Smooth muscle cell (in vitro differentiated cells): ENCODE data around the gene PSRC1. TPM values are rescaled to one million over a fixed set of nuclear protein-coding genes. Genes with fewer than 3 reads are reported as not detected.
A peak's percentile ranks its signal among the peaks of the same experiment; 100 is the strongest.
"Not testable (repeated sequence)": the region's sequence is repeated elsewhere in the genome, so short reads cannot be mapped to it uniquely, and the experiment has no call there.

Experiments
- DNase-seq: peaks from one replicate; lab custom pipeline; 2025; ENCODE audit not compliant: unreplicated experiment; lab: John Stamatoyannopoulos, UW
- H2AFZ ChIP-seq: fragments of 200-600 bp; sonication (generic); 2 replicates; pipeline ENCODE4 v1.6.0; 2016; ENCODE audit warnings: antibody characterized with exemption, low read depth, mild to moderate bottlenecking
- H3F3A ChIP-seq: fragments of 200-600 bp; sonication (generic); 2 replicates; pipeline ENCODE4 v1.6.0; 2017; ENCODE audit warnings: antibody characterized with exemption, low read depth
- H3K27ac ChIP-seq: fragments of 200-600 bp; sonication (generic); 2 replicates; pipeline ENCODE4 v1.5.1; 2016; ENCODE audit warnings: low read depth, mild to moderate bottlenecking
- H3K27me3 ChIP-seq: fragments of 200-600 bp; sonication (generic); 2 replicates; pipeline ENCODE4 v1.6.1; 2016; ENCODE audit warnings: low read depth, mild to moderate bottlenecking
- H3K36me3 ChIP-seq: fragments of 200-600 bp; sonication (generic); 2 replicates; pipeline ENCODE4 v1.5.1; 2016; ENCODE audit warnings: low read depth
- H3K4me1 ChIP-seq: fragments of 200-600 bp; sonication (generic); 2 replicates; pipeline ENCODE4 v1.5.1; 2016; ENCODE audit warnings: low read depth
- H3K4me2 ChIP-seq: fragments of 200-600 bp; sonication (generic); 2 replicates; pipeline ENCODE4 v1.6.0; 2016; ENCODE audit warnings: mild to moderate bottlenecking
- H3K4me3 ChIP-seq: fragments of 200-600 bp; sonication (generic); 2 replicates; pipeline ENCODE4 v1.5.1; 2016; ENCODE audit warnings: mild to moderate bottlenecking
- H3K79me2 ChIP-seq: fragments of 200-600 bp; sonication (generic); 2 replicates; pipeline ENCODE4 v1.6.0; 2016; ENCODE audit warnings: low read depth, mild to moderate bottlenecking
- H3K9ac ChIP-seq: fragments of 200-600 bp; sonication (generic); 2 replicates; pipeline ENCODE4 v1.6.0; 2016; ENCODE audit warnings: low read depth
- H3K9me3 ChIP-seq: fragments of 200-600 bp; sonication (generic); replicated peaks from 2 replicates; pipeline ENCODE4 v1.5.1; 2016; ENCODE audit warnings: low read depth
- H4K20me1 ChIP-seq: fragments of 200-600 bp; sonication (generic); 2 replicates; pipeline ENCODE4 v1.6.0; 2016; ENCODE audit warnings: low read depth
- CTCF ChIP-seq: fragments of 200-600 bp; sonication (generic); IDR thresholded peaks from 2 replicates; pipeline ENCODE4 v1.5.1; 2017; ENCODE audit warnings: borderline replicate concordance, mild to moderate bottlenecking, antibody characterized with exemption; ENCODE audit not compliant: insufficient read depth, poor library complexity, severe bottlenecking
- WGBS: methylation state at CpG from one replicate; pipeline ENCODE4 v1.1.7; 2016; ENCODE audit warnings: low lambda C conversion rate; 5-methylcytosine and 5-hydroxymethylcytosine counted together
- polyA plus RNA-seq: library from polyadenylated mRNA; unstranded; fragments of >200 nt; fragmentation: Nextera tagmentation; extraction: Ambion mirVana; gene quantifications from 2 replicates; pipeline ENCODE4 v1.2.1, GENCODE V29; 2016
- total RNA-seq: library from RNA; depleted of rRNA; stranded (reverse); fragments of >200 nt; gene quantifications from 2 replicates; pipeline ENCODE4 v1.2.3, GENCODE V29; 2014

Gene PSRC1
- total and polyA plus RNA-seq, 2 experiments from 2014 or later = 5.5 to 10.8 TPM

- Histone ChIP-seq H3K4me1 (peaks cover 23% of the 10 kb centered on the region), H3K36me3 (no peaks in the 10 kb centered on the region), H3K9me3 (no peaks in the 10 kb centered on the region), H4K20me1 (no peaks in the 10 kb centered on the region), H3K4me3 (no peak overlapping the region), H3K4me2 (peak overlapping the region; percentile 12), H3K79me2 (no peaks in the 10 kb centered on the region), H2AFZ (no peak overlapping the region), H3K9ac (no peak overlapping the region), H3K27ac (no peak overlapping the region), H3F3A (no peaks in the 10 kb centered on the region), H3K27me3 (no peaks in the 10 kb centered on the region)
- DNase-seq = no peak
- WGBS = 31% methylated on average over 14 of the region's 14 CpGs
- no peak for TF ChIP-seq CTCF
Measured at GRCh38 chr1:109307274-109308021, 24.5 kb upstream of the PSRC1 start.

- no peak within 1 kb of the TSS for H3K9ac ChIP-seq
- no peaks in the 10 kb centered on the region for H3K9me3 ChIP-seq
- H3K36me3 ChIP-seq = no peaks in the 10 kb centered on the region
- H3K27ac ChIP-seq = no peak within 1 kb of the TSS
- no peak within 1 kb of the TSS for H3K4me3 ChIP-seq
- peaks cover 23% of the 10 kb centered on the region for H3K4me1 ChIP-seq
- H3K4me2 ChIP-seq = peak within 1 kb of the TSS; percentile 12
- no peak within 1 kb of the TSS for H2AFZ ChIP-seq
- H3K27me3 ChIP-seq = no peaks in the 10 kb centered on the region
- no peak for TF ChIP-seq CTCF
- DNase-seq = no peak
- H4K20me1 ChIP-seq = no peaks in the 10 kb centered on the region
- no peaks in the 10 kb centered on the region for H3F3A ChIP-seq
- no peaks in the 10 kb centered on the region for H3K79me2 ChIP-seq
- WGBS = 83% methylated on average over 7 of the region's 7 CpGs
Measured at GRCh38 chr1:109306832-109307273, 23.9 kb upstream of the PSRC1 start, which contains the start of gene MYBPHL. Gene MYBPHL, minus strand, starts transcription at chr1:109307011. Its CDS starts 20 bp downstream, at chr1:109306991.

GRCh38 chr1:109305991-109306390 is 23.0 kb upstream of the PSRC1 start:
- H3K4me1 ChIP-seq = peaks cover 23% of the 10 kb centered on the region
- H3K27ac ChIP-seq, H3K4me2 ChIP-seq, H3K79me2 ChIP-seq, H3F3A ChIP-seq, H4K20me1 ChIP-seq, DNase-seq, H3K9me3 ChIP-seq, H3K27me3 ChIP-seq, H3K4me3 ChIP-seq, H3K36me3 ChIP-seq, H2AFZ ChIP-seq, H3K9ac ChIP-seq: not testable (repeated sequence)
- WGBS = 51% methylated on average over 10 of the region's 10 CpGs

GRCh38 chr1:109304226-109304920 is 21.4 kb upstream of the PSRC1 start:
- Histone ChIP-seq H3K36me3 (no peaks in the 10 kb centered on the region), H3F3A (no peaks in the 10 kb centered on the region), H4K20me1 (no peaks in the 10 kb centered on the region), H3K4me2 (no peak overlapping the region), H3K9ac (no peak overlapping the region), H3K4me1 (peaks cover 23% of the 10 kb centered on the region), H3K79me2 (no peaks in the 10 kb centered on the region), H2AFZ (no peak overlapping the region), H3K4me3 (no peak overlapping the region), H3K27ac (no peak overlapping the region), H3K9me3 (no peaks in the 10 kb centered on the region), H3K27me3 (no peaks in the 10 kb centered on the region)
- TF ChIP-seq CTCF = no peak
- 87% methylated on average over 8 of the region's 8 CpGs for WGBS
- DNase-seq = no peak
